GM19455 (cell line): ENCODE results near the gene PEX26.
A peak's percentile ranks its signal among the peaks of the same experiment; 100 is the strongest.
"Not testable (repeated sequence)": the region's sequence is repeated elsewhere in the genome, so short reads cannot be mapped to it uniquely, and the experiment has no call there.

Source experiments
- ATAC-seq: cut with Tn5 transposase; IDR thresholded peaks from one replicate; pipeline ENCODE4 v1.9.1; 2021; ENCODE audit not compliant: unreplicated experiment

PEX26 gene

DNA sequence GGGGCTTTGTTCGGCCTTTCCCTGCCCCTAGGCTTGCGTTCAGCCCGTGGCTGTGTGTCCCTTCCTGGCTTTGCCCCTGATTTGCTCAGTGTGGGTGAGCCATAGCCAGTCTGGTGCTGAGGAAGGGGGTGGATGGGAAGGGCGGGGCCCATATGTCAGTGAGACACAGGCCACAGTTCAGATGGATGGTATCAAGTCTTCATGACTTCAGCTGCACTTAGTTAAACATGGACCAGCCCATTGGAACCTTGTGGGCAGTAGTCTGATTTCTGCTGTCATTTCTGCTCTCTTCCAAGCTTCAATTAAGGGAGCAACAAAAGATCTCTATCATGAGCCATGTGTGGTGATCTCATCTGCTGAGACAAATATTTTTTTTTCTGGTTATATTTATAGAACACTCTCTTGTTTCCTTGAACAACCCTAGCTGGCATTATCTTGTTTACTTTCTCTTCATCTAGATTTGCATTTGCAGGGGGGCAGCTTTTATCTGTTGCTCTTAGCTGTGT, 21.6 kb upstream of the PEX26 start:
- no peak for ATAC-seq

DNA sequence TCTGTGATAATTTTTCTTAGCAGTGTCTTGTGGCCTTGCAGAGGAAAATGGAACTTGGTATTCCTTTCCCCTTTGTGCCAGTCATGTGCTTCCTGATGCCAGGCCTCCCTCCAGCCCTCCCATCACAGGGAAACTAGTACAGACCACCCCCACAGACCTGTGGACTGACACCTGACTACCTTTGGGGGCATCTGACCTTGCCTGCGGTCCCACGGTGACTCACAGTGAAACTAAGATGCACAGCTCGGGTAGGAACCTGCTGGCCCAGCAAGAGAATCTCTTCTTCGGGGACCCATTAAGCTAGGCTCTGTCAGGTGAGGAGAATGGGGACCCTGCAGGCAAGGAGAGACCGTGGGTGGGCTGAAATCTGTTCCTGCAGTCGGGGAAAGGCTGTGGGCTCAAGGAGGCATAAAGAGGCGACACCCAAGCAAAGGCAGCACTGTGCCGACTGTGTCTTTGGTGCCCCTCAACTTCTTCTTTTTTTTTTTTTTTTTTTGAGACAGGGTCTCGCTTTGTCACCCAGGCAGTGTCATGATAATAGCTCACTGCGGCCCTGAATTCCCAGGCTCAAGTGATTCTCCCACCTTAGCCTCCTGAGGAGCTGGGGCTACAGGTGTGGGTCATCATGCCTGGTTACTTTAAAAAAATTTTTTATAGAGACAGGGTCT, 20.8 kb upstream of the PEX26 start:
- ATAC-seq: peak; percentile 76

GRCh38 chr22:18057568-18058209, 20.1 kb upstream of the PEX26 start:
- ATAC-seq: no peak

DNA sequence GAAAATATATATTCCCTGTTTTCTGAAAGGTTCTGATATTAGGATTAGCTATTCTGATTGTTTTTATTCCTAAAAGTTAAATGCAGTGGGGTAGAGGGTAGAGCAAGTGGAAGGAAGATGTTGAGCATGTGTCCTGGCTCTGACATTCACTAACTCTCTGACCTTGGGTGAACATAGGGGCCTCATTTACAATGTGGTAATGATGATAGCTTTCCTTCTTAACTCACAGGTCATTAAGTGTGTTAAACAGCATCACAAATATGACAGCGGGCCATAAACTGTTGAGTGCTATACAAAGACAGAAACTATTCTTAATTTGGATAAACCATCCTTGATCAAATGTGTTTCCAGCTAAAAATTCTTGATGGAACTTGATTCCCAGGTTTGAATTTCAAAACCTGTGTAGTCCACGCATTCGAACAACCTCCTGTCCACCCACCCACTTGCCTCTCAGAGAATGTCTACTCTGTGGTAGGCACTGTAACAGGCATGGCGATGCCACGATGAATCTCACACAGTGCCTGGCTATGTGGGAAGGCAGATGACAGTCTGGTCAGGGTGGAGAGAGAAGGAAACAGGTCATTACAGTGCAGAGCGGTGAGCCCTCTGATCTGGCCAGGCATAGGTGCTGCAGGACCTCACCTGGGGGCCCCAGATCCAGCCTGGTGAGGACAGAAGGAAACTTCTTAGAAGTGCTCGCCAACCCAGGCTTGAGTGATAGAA, 19.3 kb upstream of the PEX26 start:
- ATAC-seq: no peak

GRCh38 chr22:18059094-18059417, 18.7 kb upstream of the PEX26 start:
- no peak for ATAC-seq

DNA sequence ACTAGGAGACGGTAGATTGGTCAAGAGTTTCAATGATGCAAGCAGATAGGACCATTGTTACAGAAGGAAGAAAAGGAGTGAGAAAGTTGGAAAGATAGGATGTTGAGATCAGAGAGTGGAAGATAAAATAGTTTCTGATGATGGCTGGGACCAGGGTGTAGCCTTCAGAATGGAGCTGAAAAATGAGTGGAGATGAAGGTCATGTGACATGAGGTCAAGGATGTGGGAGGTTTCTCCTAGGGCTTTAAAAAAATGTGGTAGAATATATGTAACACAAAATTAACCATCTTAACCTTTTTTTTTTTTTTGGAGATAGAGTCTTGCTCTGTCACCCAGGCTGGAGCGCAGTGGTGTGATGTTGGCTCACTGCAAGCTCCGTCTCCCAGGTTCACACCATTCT, 18.3 kb upstream of the PEX26 start:
- ATAC-seq: no peak

- no peak for ATAC-seq
These were observed 17.8 kb upstream of the PEX26 start for GRCh38 chr22:18059991-18060390.

DNA sequence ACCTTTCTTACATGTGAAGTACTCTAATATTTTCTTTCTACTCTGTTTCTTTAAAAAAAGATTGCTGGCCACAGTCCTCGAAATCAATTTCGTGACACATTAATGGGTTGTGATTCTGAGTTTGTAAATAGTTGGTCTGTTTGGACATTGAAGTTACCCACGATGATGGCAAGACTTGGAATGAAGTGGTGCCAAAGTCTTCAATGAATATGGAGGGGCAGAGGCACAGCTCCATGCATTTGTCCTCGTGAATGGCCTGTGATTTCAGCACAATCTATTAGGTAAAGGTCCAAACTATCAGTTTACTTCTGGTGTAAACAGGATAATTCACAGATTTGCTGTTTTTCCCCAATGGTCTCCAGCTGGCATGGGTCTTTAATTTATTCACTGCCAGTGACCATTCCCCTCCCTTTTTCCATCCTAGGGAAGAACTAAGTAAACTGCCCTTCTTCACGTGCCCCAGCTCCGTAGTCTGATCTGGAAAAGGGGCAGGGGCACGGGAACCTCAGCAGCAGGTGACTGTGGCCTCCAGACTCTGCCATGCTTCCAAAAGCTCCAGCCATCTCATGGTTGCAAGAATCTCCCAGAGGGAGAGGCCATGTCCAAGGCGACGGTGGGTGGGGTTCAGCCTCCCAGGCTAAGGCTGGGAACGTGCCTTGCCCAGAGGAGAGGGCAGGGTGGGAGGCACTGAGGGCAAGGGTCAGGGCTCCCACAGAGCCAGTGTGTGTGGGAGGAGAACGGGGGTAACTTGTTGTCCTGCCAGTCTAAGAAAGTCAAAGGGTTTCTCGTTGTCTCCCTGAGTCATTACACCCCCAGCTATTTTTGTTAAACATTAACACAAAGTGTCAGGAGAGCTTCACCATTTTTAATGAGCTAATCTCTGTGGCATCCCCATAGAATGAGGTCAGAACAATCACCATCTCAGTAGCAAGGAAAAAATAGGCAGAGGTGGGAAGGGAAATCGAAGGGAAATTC, 16.9 kb upstream of the PEX26 start:
- ATAC-seq: no peak

GRCh38 chr22:18062421-18062820, 15.4 kb upstream of the PEX26 start:
- ATAC-seq: no peak

- ATAC-seq: no peak
These were observed 14.5 kb upstream of the PEX26 start for GRCh38 chr22:18063306-18063705.

DNA sequence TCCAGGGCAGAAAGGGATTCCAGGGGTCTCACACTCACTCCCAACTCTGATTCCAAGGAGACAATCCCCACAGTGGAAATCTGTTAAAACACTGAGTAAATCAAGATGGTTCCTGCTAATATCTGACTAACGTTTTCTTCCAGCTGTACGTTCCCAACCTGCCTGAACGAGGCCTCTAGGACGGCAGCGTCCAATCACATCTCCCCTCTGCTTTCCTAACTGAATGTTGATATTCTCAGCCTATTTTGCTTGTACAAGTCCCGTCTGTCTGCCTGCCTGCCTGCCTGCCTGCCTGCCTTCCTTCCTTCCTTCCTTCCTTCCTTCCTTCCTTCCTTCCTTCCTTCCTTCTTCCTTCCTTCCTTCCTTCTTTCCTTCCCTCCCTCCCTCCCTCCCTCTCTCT, 14.1 kb upstream of the PEX26 start:
- ATAC-seq: not testable (repeated sequence)

GRCh38 chr22:18064636-18065035, 13.2 kb upstream of the PEX26 start:
- no peak for ATAC-seq

- ATAC-seq: no peak
These were observed 12.5 kb upstream of the PEX26 start for GRCh38 chr22:18065256-18065655.

DNA sequence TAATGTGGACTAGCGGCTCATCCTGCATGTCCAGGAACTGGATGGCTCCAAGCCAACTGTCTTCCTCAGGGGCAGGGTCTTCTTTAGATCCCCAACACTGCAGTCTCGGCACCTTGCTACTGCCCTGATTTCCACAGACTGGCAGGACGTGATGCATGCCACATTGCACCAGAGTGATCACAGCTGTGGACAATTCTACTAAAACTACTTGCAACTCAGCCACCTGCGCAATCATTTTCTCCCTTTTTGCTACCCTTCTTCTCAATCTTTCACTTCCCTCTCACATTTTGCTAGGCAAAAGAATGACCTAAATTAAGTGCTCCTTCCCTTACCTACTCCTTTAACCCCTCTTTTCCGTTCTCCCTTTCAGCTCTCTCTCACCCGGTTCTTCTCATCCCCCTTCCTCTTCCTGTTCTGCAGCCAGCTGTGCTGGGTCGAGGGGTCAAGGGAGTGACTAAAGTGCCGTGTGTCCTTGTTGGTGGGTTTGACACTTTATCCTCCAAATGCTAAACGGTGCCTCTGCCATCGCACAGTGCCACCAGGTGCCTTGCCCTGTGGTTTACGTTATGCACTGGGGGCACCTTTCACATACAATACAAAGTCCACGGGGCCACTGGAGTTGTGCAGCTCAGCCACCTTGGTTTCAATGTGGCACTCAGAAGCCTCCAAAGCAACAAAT, 11.5 kb upstream of the PEX26 start:
- no peak for ATAC-seq

- ATAC-seq: no peak
These were observed 10.7 kb upstream of the PEX26 start for GRCh38 chr22:18067121-18067520.

DNA sequence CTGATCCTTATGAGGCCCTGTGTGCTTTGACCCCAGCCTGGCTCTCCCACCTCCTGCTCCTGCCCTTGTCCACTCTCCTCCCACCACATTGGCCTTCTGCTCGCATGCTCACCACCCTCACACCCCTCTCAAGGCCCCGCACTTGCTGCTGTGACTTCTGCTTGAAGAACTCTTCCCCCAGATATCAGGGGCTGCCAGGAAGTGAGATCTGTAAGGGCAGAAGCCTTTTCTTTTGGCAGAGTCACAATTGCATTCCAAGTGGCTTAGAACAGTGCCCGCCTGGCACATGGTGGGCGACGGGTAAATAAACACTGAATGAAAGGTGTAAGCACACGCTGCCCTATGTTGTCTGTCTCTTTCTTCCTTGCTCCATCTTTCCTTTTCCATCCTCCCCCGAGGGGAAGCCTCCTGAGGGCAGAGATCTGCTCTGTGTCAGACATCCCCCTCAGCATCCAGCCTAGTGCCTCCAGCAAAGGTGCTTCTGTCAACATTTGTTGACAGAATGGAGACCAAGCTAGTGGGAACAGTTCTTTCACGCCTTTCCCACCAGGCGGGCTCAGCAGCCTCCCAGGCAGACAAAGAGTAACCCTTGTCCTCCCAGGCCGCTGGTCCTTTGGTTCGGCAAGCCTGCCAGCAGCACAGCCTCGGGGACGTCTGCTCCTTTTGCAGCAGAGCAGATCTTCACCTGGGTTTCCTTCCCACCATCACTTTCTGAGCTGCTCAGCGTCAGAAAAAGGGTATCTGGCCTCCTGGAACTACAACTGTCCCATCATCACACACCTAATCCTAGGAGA, 10.0 kb upstream of the PEX26 start:
- no peak for ATAC-seq

- ATAC-seq: no peak
These were observed 9.3 kb upstream of the PEX26 start for GRCh38 chr22:18068381-18068988.

- no peak for ATAC-seq
These were observed 8.7 kb upstream of the PEX26 start for GRCh38 chr22:18069041-18069440.

- no peak for ATAC-seq
These were observed 7.7 kb upstream of the PEX26 start for GRCh38 chr22:18070041-18070440.
